ENCODE measurements around the gene ATP2A3. TPM values are rescaled to one million over a fixed set of nuclear protein-coding genes. Genes with fewer than 3 reads are reported as not detected.

Gene ATP2A3
- total and polyA plus RNA-seq, 2 experiments from 2014 or later, result 4.2 to 6.9 TPM

GRCh38 chr17:3959921-3960601 is 4.2 kb downstream of the ATP2A3 start:
- no peaks in the 10 kb centered on the region for H3K9me3 ChIP-seq (ENCODE audit: low read depth)
- TF ChIP-seq CTCF (IDR thresholded peaks at IDR 0.05; ENCODE audit: low read depth, low read length), result no peak
- H3K4me1 ChIP-seq (ENCODE audit: low read depth), result peaks cover 15% of the 10 kb centered on the region
- H3K27ac ChIP-seq, result no peak overlapping the region
- no peak for DNase-seq (ENCODE audit: low read depth in 1 of 2, low spot score in 1 of 2)
- peaks cover 38% of the 10 kb centered on the region for H3K27me3 ChIP-seq
- H3K36me3 ChIP-seq, result no peaks in the 10 kb centered on the region
- no peak overlapping the region for H3K4me3 ChIP-seq

GRCh38 chr17:3959295-3959899 is 4.8 kb downstream of the ATP2A3 start:
- Histone ChIP-seq H3K27ac (no peak overlapping the region), H3K27me3 (peaks cover 31% of the 10 kb centered on the region), H3K4me3 (no peak overlapping the region), H3K4me1 (ENCODE audit: low read depth) (peaks cover 15% of the 10 kb centered on the region), H3K36me3 (no peaks in the 10 kb centered on the region), H3K9me3 (ENCODE audit: low read depth) (no peaks in the 10 kb centered on the region)
- DNase-seq (ENCODE audit: low read depth in 1 of 2, low spot score in 1 of 2), result peak in 1 of 2 donors; percentile 14
- TF ChIP-seq CTCF (IDR thresholded peaks at IDR 0.05; ENCODE audit: low read depth, low read length), result no peak

GRCh38 chr17:3957735-3958599 is 6.3 kb downstream of the ATP2A3 start:
- peaks cover 17% of the 10 kb centered on the region for H3K27me3 ChIP-seq

GRCh38 chr17:3956983-3957382 is 7.3 kb downstream of the ATP2A3 start:
- Histone ChIP-seq H3K27ac (no peak overlapping the region), H3K4me1 (ENCODE audit: low read depth) (peaks cover 15% of the 10 kb centered on the region), H3K9me3 (ENCODE audit: low read depth) (no peaks in the 10 kb centered on the region), H3K27me3 (peaks cover 7% of the 10 kb centered on the region), H3K4me3 (no peak overlapping the region), H3K36me3 (no peaks in the 10 kb centered on the region)
- no peak for TF ChIP-seq CTCF (IDR thresholded peaks at IDR 0.05; ENCODE audit: low read depth, low read length)
- DNase-seq (ENCODE audit: low read depth in 1 of 2, low spot score in 1 of 2), result no peak

More at GRCh38 chr17:3957735-3958599, 6.3 kb downstream of the ATP2A3 start:
- H3K9me3 ChIP-seq (ENCODE audit: low read depth), result no peaks in the 10 kb centered on the region
- H3K4me1 ChIP-seq (ENCODE audit: low read depth), result peaks cover 15% of the 10 kb centered on the region
- no peak for DNase-seq (ENCODE audit: low read depth in 1 of 2, low spot score in 1 of 2)
- no peak overlapping the region for H3K4me3 ChIP-seq
- H3K27ac ChIP-seq, result no peak overlapping the region
- H3K36me3 ChIP-seq, result no peaks in the 10 kb centered on the region
- TF ChIP-seq CTCF (IDR thresholded peaks at IDR 0.05; ENCODE audit: low read depth, low read length), result no peak

GRCh38 chr17:3956327-3956957 is 7.8 kb downstream of the ATP2A3 start:
- H3K4me1 ChIP-seq (ENCODE audit: low read depth), result peaks cover 14% of the 10 kb centered on the region
- no peak for DNase-seq (ENCODE audit: low read depth in 1 of 2, low spot score in 1 of 2)

More at GRCh38 chr17:3956327-3956957, 7.8 kb downstream of the ATP2A3 start:
- Histone ChIP-seq H3K36me3 (no peaks in the 10 kb centered on the region), H3K27me3 (peaks cover 2% of the 10 kb centered on the region), H3K27ac (no peak overlapping the region), H3K4me3 (no peak overlapping the region), H3K9me3 (ENCODE audit: low read depth) (no peaks in the 10 kb centered on the region)
- TF ChIP-seq CTCF (IDR thresholded peaks at IDR 0.05; ENCODE audit: low read depth, low read length), result no peak
